ENCODE measurements around the gene MTHFD1L.

The MTHFD1L gene

GRCh38 chr6:151143806-151144205, 278.3 kb downstream of the MTHFD1L start:
- DNase-seq, result no peak

DNA sequence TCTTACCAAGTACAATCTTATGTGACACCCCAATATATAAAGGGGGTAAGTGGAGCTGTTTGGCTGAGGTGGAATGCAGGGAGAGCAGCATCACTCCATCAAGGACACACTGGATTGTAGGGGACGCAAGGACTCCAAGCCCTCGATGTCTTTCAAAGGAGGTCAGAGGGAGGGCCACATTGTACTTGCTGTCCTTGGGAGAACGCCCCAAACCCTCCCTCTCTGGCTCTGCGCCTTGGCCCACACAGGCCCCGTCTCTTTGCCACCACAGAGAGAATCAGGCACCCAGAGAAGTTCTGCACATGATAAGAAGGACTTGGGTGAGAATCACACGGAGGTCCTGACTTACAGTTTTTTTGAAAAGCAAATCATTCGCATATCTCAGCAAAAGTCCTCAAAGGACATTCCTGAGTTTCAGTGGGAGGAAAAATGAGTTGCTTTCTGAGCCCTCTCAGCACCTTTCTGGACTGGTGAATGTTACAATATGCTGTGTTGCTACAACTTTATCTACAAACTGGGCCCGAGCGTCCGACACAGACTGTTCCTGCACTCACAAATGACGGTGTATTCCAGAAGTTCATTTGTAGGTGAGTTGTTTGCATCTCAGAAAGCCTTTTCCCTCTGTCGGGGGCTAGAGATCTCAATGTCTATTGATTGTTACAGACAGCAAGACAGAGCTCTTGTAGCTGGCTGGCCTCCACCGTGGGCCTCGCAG, 281.8 kb downstream of the MTHFD1L start:
- DNase-seq, result no peak

DNA sequence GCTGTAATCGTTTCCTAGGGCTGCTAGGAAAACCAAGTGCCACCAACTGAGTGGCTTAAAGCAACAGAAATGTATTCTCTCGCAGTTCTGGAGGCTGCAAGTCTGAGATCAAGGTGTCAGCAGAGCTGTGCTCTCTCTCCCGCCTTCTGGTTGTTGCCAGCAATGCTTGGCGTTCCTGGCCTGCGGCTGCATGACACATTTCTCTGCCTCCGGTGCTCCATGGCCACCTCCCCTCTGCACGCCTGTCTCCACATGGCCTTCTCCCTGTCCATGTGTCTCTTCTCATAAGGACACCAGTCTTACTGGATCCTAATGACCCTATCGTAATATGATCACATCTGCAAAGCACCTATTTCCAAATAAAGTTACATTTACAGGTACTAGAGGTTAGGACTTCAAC, 282.6 kb downstream of the MTHFD1L start:
- no peak for DNase-seq

- no peak for DNase-seq
Measured at GRCh38 chr6:151149793-151150192, 284.3 kb downstream of the MTHFD1L start.
